Uterine smooth muscle cell (primary cell): Measurements from ENCODE around the gene STX1B. TPM values are rescaled to one million over a fixed set of nuclear protein-coding genes. Genes with fewer than 3 reads are reported as not detected.

ENCODE experiments used
- total RNA-seq: library from RNA; depleted of rRNA; stranded (reverse); fragments of >200 nt; gene quantifications from 2 replicates; pipeline ENCODE4 v1.2.3, GENCODE V29; 2014

Gene STX1B
- total RNA-seq, result 2.1 and 2.5 TPM in 2 replicates

GRCh38 chr16:31010585-31011325 lies at the start of gene STX1B:
TSS of gene STX1B (minus strand) at chr16:31010638. CDS start at chr16:31010396, 242 bp downstream.

GRCh38 chr16:31032736-31033708 lies 22.6 kb upstream of the STX1B start, which contains the start of gene STX4:
TSS of gene STX4 (plus strand) at chr16:31033558. CDS start at chr16:31033806, 248 bp downstream.

GRCh38 chr16:30984669-30985400 lies 25.6 kb downstream of the STX1B start, which contains the start of gene HSD3B7:
TSS of gene HSD3B7 (plus strand) at chr16:30985207. CDS start at chr16:30985659, 452 bp downstream.

GRCh38 chr16:30957456-30958174 lies 52.8 kb downstream of the STX1B start, which contains the start of gene SETD1A:
TSS of gene SETD1A (plus strand) at chr16:30957754. CDS start at chr16:30958732, 978 bp downstream.

GRCh38 chr16:30948667-30949649 lies 61.5 kb downstream of the STX1B start, which contains the start of gene ORAI3:
TSS of gene ORAI3 (plus strand) at chr16:30949068. CDS start at chr16:30949290, 222 bp downstream.

Other genes with a start within 250 kb of the STX1B start
- 3.4 and 3.8 TPM in 2 replicates for gene CFAP119, start 248.6 kb downstream of the STX1B start, total RNA-seq
- 86.2 and 88.5 TPM in 2 replicates for gene RNF40, start 248.3 kb downstream of the STX1B start, total RNA-seq
- gene ZNF629, start 223.4 kb downstream of the STX1B start, total RNA-seq, result 7.3 and 7.9 TPM in 2 replicates
- gene BCL7C, start 116.6 kb downstream of the STX1B start, total RNA-seq, result 51.4 and 53.5 TPM in 2 replicates
- gene CTF1, start 114.0 kb downstream of the STX1B start, total RNA-seq, result 2.2 and 3.0 TPM in 2 replicates
- gene FBXL19, start 87.1 kb downstream of the STX1B start, total RNA-seq, result 20.0 and 28.0 TPM in 2 replicates
- gene ORAI3, start 61.6 kb downstream of the STX1B start, total RNA-seq, result 24.9 and 35.2 TPM in 2 replicates
- gene SETD1A, start 52.9 kb downstream of the STX1B start, total RNA-seq, result 2.7 and 6.6 TPM in 2 replicates
- gene HSD3B7, start 25.4 kb downstream of the STX1B start, total RNA-seq, result 28.0 and 35.6 TPM in 2 replicates
- 26.0 and 31.5 TPM in 2 replicates for gene STX4, start 22.9 kb upstream of the STX1B start, total RNA-seq
- gene ZNF668, start 63.6 kb upstream of the STX1B start, total RNA-seq, result 10.6 and 14.1 TPM in 2 replicates
- 13.9 and 15.1 TPM in 2 replicates for gene ZNF646, start 63.8 kb upstream of the STX1B start, total RNA-seq
- gene PRSS53, start 78.3 kb upstream of the STX1B start, total RNA-seq, result 2.7 and 3.2 TPM in 2 replicates
- gene VKORC1, start 84.2 kb upstream of the STX1B start, total RNA-seq, result 98.5 and 142 TPM in 2 replicates
- 16.9 and 18.6 TPM in 2 replicates for gene BCKDK, start 97.7 kb upstream of the STX1B start, total RNA-seq
- 33.6 and 37.0 TPM in 2 replicates for gene KAT8, start 107.0 kb upstream of the STX1B start, total RNA-seq
- not detected in 2 replicates for gene PRSS8, start 125.1 kb upstream of the STX1B start, total RNA-seq
- gene PRSS36, start 139.4 kb upstream of the STX1B start, total RNA-seq, result 0.33 and 0.75 TPM in 2 replicates
- 79.6 and 121 TPM in 2 replicates for gene FUS, start 169.5 kb upstream of the STX1B start, total RNA-seq
- 57.3 and 76.4 TPM in 2 replicates for gene PYCARD, start 192.1 kb upstream of the STX1B start, total RNA-seq
- under 0.01 TPM in 1 of 2 replicates, not detected in the other for gene TRIM72, start 203.5 kb upstream of the STX1B start, total RNA-seq
- gene PYDC1, start 206.5 kb upstream of the STX1B start, total RNA-seq, result not detected in 2 replicates
- gene ITGAM, start 249.3 kb upstream of the STX1B start, total RNA-seq, result 0.11 TPM in 1 of 2 replicates, not detected in the other